ENCODE measurements around the gene RPS3.

The RPS3 gene

GRCh38 chr11:75388386-75389275, 10.7 kb upstream of the RPS3 start:
- TF ChIP-seq, protein P1, sequence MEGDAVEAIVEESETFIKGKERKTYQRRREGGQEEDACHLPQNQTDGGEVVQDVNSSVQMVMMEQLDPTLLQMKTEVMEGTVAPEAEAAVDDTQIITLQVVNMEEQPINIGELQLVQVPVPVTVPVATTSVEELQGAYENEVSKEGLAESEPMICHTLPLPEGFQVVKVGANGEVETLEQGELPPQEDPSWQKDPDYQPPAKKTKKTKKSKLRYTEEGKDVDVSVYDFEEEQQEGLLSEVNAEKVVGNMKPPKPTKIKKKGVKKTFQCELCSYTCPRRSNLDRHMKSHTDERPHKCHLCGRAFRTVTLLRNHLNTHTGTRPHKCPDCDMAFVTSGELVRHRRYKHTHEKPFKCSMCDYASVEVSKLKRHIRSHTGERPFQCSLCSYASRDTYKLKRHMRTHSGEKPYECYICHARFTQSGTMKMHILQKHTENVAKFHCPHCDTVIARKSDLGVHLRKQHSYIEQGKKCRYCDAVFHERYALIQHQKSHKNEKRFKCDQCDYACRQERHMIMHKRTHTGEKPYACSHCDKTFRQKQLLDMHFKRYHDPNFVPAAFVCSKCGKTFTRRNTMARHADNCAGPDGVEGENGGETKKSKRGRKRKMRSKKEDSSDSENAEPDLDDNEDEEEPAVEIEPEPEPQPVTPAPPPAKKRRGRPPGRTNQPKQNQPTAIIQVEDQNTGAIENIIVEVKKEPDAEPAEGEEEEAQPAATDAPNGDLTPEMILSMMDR (IDR thresholded peaks at IDR 0.05; ENCODE audit: low read depth, low read length, poor library complexity, severe bottlenecking), result peak; percentile 87
- TF ChIP-seq EZH2phosphoT487 (IDR thresholded peaks at IDR 0.05; ENCODE audit: borderline replicate concordance, low read length), result no peak
- Histone ChIP-seq H3F3A (ENCODE audit: control insufficient read depth, insufficient read depth) (no peaks in the 10 kb centered on the region), H4K20me1 (ENCODE audit: control insufficient read depth, insufficient read depth, low read depth, low read length) (0 out of 2 replicates have a peak, but pooled peaks cover 3% of the 10 kb centered on the region), H3K27me3 (ENCODE audit: control insufficient read depth, low read length) (peaks cover 5% of the 10 kb centered on the region), H3K4me2 (ENCODE audit: low read length) (no peak overlapping the region), H3K36me3 (ENCODE audit: control insufficient read depth, low read length) (no peaks in the 10 kb centered on the region), H3K4me3 (ENCODE audit: low read length) (no peak overlapping the region), H3K27ac (ENCODE audit: low read depth, low read length) (no peak overlapping the region), H3K79me2 (ENCODE audit: control insufficient read depth, low read length) (no peaks in the 10 kb centered on the region), H3K4me1 (ENCODE audit: control insufficient read depth, low read length) (no peaks in the 10 kb centered on the region), H3K9me3 (ENCODE audit: control insufficient read depth, insufficient read depth, low read length) (no peaks in the 10 kb centered on the region), H3K9me2 (replicated peaks; ENCODE audit: control insufficient read depth, low read length) (no peaks in the 10 kb centered on the region)

DNA sequence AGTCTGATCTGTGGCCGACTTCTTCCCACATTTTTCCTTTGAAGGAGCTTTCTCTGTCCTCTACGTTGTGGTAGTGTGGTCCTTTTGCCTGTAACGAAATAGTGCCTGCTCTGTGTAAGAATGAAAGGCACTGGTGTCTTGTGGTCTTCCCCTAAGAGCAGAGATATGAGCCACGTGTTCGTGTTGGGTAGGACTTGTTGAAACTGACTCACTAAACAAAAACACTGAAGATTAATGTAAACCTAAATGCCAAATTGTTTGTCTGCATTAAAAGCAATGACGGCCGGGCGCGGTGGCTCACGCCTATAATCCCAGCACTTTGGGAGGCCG, 10.1 kb upstream of the RPS3 start:
- no peaks in the 10 kb centered on the region for H3K9me3 ChIP-seq (ENCODE audit: control insufficient read depth, insufficient read depth, low read length)
- H3K4me2 ChIP-seq (ENCODE audit: low read length), result no peak overlapping the region
- H3K4me3 ChIP-seq (ENCODE audit: low read length), result no peak overlapping the region
- no peaks in the 10 kb centered on the region for H3K4me1 ChIP-seq (ENCODE audit: control insufficient read depth, low read length)
- peaks cover 8% of the 10 kb centered on the region for H3K27me3 ChIP-seq (ENCODE audit: control insufficient read depth, low read length)
- no peaks in the 10 kb centered on the region for H3F3A ChIP-seq (ENCODE audit: control insufficient read depth, insufficient read depth)
- H3K9me2 ChIP-seq (replicated peaks; ENCODE audit: control insufficient read depth, low read length), result no peaks in the 10 kb centered on the region
- H3K36me3 ChIP-seq (ENCODE audit: control insufficient read depth, low read length), result no peaks in the 10 kb centered on the region
- no peak overlapping the region for H3K27ac ChIP-seq (ENCODE audit: low read depth, low read length)
- H3K79me2 ChIP-seq (ENCODE audit: control insufficient read depth, low read length), result no peaks in the 10 kb centered on the region
- no peak for TF ChIP-seq EZH2phosphoT487 (IDR thresholded peaks at IDR 0.05; ENCODE audit: borderline replicate concordance, low read length)
- TF ChIP-seq, protein P1 (IDR thresholded peaks at IDR 0.05; ENCODE audit: low read depth, low read length, poor library complexity, severe bottlenecking), result no peak
- H4K20me1 ChIP-seq (ENCODE audit: control insufficient read depth, insufficient read depth, low read depth, low read length), result 0 out of 2 replicates have a peak, but pooled peaks cover 3% of the 10 kb centered on the region

GRCh38 chr11:75389925-75390324, 9.4 kb upstream of the RPS3 start:
- Histone ChIP-seq H4K20me1 (ENCODE audit: control insufficient read depth, insufficient read depth, low read depth, low read length) (no peaks in the 10 kb centered on the region), H3K79me2 (ENCODE audit: control insufficient read depth, low read length) (no peaks in the 10 kb centered on the region), H3K4me2 (ENCODE audit: low read length) (no peak overlapping the region), H3K4me3 (ENCODE audit: low read length) (no peak overlapping the region), H3K27ac (ENCODE audit: low read depth, low read length) (no peak overlapping the region), H3K4me1 (ENCODE audit: control insufficient read depth, low read length) (no peaks in the 10 kb centered on the region), H3K9me3 (ENCODE audit: control insufficient read depth, insufficient read depth, low read length) (no peaks in the 10 kb centered on the region), H3K9me2 (replicated peaks; ENCODE audit: control insufficient read depth, low read length) (no peaks in the 10 kb centered on the region), H3F3A (ENCODE audit: control insufficient read depth, insufficient read depth) (no peaks in the 10 kb centered on the region), H3K27me3 (ENCODE audit: control insufficient read depth, low read length) (peaks cover 10% of the 10 kb centered on the region), H3K36me3 (ENCODE audit: control insufficient read depth, low read length) (no peaks in the 10 kb centered on the region)
- TF ChIP-seq EZH2phosphoT487 (IDR thresholded peaks at IDR 0.05; ENCODE audit: borderline replicate concordance, low read length), result no peak
- TF ChIP-seq, protein P1 (IDR thresholded peaks at IDR 0.05; ENCODE audit: low read depth, low read length, poor library complexity, severe bottlenecking), result no peak
